Limb (tissue), 2 donors: ENCODE data around the gene IRF5.
"Not testable (repeated sequence)": the region's sequence is repeated elsewhere in the genome, so short reads cannot be mapped to it uniquely, and the experiment has no call there.

Source experiments
- DNase-seq, 2 donors: peaks; one replicate each; pipeline ENCODE4 v3.0.0-alpha.2; 2016; ENCODE audit errors: extremely low spot score in 2 of 2

Gene IRF5

DNA sequence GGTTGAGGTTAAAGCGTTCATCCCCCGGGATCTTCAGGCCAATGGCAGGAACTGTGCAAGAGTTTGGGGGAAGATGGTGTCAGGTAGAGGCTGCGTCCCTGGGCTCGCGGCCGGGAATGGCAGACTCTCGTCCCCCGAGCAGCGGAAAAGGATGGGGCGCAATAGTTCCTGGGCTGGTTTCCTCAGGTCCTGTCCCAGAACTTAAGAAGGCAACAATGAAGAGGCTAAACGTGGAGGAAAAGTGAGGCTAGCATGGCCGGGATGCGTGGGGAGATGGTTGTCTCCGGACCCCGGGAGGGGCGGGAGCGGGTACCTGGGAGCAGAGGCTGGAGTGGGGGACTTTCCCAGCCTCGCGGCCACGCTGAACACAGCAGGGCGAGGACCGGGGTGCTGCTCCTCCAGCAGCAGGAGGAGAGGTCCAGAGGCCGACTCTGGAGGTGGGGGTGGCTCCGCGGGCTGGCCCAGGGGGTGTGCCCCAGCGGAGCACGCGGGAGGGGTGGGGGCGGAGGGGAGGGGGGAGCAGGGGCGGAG is 882 bp downstream of the IRF5 start:
- no peak for DNase-seq

DNA sequence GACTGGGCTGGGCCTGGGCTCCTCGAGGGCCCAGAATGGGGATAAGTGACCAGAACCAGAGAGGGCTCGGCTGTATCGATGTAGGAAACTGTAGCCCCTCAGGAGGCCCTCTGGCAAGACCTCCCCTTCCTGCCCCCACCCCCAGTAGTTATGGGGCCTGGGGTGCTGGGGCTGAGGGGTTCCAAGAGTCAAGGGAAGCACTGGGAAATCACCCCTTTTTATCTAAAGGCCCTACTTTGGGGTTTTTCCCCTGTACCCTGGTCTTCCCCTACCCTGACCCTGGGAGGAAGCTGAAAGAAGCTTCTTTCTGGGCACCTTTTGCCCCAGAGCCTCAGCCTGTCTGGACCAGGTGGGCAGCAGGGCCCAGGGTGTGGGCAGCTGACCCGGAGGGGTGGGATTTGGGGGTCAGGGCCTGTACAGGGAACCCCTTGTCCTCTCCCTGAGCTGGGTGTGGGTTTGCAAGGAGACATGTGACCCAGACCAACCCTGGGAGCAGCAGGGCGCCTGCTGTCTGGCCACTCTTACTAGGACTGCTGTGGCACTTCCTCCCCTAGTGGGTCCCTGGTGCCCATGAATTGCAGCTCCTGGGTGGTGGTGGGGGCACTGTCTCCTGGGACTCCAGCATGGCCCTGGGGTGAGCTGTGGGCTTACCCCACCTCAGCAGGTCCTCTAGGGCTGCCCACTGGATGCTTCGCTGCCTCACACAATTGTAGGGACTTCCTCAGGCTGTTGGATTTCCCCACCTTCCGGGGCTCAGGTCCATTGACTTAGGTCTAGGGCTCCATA is 1.5 kb downstream of the IRF5 start:
- DNase-seq, result no peak

DNA sequence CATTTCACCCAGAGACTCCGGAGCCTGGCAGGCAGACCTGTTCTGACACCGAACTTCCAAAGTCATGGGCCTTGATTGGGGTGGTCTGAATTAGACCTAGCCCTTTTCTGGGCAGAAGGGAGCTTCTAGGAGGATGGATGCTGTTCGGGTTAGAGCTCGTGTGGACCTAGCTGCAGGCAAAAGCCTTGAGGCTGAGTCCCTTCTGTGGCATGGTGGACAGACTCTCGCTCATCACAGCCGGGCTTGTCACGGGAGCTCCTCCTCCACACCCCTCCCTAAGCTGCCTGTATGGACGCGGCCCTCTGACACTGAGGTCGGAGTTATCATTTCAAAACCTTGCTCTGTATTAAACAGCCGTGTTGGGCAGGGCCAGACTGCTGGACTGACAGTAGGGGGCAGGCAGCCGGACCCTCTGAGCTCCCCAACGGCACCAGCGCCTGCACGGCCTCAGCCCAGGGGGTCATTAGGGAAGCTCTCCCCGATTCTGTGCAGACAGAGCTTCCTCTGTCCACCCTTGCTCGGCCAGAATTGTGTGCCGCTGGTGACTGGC is 2.2 kb downstream of the IRF5 start:
- no peak for DNase-seq

DNA sequence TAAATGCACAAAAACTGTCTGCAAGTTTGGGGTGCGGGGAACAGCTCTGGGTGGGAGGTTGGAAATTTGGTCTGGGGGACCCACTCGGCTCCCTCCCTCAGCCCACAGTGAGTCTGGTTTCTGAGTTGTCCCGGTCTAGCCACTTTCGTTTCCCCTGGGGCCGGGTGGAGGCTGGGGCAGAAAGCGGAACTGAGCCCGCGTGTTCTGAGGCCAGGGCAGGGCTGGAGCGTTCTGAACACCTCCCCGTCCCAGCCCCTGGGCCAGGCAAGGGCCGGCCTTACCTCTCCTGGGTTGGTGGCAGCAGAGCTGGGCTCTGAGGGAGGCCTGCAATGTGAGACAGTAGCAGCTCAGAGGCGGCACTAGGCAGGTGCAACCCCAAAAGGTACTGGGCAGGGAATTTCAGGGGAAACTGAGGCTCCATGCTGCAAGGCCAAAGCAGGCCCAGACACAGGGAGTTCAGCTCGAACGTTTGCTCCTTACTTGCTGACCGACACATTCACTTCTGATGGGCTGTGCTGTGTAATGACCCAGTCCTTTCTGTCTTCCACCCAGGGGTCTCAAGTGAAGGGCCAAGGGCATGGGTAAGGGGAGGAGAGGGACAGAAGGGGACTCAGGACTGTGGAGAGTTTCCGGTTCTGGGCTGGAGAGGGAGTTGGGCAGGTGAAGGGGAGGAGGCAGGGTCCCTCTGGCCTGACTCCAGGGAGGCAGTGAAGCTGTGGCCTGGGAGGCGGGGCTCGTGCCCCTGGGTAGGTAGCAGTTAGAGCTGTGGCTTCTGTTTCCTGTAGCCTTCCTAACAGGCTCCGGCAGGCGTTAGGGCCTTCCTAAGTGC is 3.0 kb downstream of the IRF5 start:
- DNase-seq, result no peak

DNA sequence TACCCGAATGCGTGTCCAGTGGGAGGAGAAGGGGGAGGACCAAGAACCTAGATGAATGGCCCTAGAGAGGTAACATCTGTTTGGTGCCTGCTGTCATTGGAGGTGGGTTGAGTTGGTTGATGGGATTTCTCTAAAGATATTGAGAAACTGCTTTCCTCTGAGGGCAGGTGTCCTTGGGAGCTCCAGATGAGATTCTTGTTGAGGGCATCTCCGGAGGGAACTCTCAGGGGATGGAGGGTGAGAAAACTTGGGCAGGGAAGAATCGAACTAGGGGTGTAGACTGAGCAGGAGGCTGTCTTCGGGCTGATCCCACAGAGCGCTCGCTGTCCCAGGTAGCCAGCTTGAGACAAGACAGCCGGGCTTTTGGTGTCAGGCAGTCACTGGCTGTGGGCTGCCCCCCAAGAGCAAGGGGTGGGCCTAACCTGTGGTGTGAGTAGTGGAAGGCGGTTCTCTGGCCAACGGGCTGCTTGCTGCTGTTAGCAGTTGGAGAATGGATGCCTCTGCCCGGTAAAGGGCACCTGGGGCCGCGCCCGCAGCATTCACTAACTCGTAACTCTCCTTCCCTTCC is 3.7 kb downstream of the IRF5 start:
- DNase-seq, result no peak

DNA sequence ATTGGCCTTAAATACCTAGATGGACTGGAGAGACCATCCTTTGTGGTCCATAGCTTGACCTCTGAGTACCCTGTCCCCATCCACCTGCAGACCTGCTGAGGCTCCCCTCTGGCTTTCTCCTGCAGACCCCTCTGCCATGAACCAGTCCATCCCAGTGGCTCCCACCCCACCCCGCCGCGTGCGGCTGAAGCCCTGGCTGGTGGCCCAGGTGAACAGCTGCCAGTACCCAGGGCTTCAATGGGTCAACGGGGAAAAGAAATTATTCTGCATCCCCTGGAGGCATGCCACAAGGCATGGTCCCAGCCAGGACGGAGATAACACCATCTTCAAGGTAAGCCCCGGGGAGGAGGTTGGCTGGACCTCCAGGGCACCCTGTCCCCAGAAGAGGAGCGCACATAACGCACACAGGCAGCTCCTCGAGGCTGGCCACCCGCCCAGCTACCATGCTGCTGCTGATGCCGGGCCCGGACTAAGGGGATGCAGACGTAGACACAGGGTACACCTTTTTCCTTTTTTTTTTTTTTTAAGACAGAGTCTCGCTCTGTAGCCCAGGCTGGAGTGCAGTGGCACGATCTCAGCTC is 4.3 kb downstream of the IRF5 start:
- DNase-seq, result no peak

DNA sequence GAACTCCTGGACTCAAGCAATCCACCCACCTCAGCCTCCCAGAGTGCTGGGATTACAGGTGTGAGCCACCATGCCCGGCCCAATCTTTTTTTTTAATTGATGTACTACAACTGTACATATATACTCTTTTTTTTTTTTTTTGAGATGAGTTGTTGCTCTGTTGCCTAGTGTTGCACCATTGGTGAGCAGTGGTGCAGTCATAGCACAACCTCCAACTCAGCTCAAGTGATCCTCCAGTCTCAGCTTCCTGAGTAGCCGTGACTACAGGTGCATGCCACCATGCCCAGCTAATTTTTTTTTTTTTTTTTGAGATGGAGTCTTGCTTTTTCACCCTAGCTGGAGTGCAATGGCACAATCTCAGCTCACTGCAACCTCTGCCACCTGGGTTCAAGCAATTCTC is 5.5 kb downstream of the IRF5 start:
- DNase-seq, result not testable (repeated sequence)

DNA sequence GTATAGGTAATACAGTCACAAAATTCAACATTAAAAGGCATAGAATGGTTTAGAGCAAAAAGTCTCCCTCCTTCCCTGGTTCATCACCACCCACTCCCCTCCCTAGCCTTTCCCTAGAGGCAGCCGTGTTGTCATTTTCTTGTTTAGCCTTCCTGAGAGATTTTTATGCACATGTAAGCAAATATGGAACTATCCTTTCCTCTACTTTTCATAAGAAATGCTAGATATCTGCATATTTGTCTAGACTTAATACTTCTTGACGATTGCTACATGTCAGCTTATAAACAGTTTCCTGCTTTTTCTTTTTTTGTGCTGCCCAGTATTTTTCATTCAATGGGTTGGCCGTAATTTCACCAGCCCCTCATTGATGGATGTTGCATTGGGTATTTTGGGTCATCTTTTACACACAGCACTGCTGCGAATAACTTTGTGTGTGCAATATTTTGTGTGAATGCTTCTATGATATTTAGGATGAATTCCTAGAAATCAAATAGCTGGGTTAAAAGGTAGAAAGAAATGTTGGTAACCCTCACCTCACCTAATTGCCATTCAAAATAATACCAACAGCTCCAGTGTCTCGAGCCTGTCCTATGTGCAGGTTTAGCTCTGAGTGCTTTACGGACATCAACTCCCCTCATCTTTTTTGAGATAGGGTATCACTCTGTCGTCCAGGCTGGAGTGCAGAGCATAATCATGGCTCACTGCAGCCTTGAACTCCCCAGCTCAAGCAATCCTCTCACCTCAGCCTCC is 6.9 kb downstream of the IRF5 start:
- DNase-seq, result no peak

DNA sequence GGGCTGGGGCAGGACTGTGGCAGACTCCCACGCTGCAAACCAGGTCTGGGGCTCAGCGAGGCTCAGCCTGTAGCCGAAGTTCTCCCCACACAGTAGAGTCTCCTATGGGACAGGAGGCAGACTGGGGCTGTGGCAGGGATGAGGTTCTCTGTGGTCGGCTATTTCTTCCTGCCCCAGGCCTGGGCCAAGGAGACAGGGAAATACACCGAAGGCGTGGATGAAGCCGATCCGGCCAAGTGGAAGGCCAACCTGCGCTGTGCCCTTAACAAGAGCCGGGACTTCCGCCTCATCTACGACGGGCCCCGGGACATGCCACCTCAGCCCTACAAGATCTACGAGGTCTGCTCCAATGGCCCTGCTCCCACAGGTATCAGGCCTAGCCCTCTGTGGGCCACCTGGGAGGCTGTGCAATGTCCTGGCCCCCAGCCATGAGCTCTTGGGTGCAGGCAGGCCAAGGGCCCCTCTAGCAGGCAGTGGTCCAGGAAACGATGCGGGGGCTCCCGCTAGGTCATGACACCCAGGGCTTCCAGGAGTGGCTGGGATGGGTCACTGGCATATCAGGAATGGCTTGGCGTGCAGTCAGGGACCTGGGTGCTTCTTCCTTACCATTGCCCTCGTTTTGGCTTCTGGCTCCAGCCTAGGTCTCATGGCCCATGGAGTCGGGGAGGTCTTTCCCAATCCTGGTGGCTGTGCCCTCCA is 8.1 kb downstream of the IRF5 start:
- DNase-seq, result no peak

DNA sequence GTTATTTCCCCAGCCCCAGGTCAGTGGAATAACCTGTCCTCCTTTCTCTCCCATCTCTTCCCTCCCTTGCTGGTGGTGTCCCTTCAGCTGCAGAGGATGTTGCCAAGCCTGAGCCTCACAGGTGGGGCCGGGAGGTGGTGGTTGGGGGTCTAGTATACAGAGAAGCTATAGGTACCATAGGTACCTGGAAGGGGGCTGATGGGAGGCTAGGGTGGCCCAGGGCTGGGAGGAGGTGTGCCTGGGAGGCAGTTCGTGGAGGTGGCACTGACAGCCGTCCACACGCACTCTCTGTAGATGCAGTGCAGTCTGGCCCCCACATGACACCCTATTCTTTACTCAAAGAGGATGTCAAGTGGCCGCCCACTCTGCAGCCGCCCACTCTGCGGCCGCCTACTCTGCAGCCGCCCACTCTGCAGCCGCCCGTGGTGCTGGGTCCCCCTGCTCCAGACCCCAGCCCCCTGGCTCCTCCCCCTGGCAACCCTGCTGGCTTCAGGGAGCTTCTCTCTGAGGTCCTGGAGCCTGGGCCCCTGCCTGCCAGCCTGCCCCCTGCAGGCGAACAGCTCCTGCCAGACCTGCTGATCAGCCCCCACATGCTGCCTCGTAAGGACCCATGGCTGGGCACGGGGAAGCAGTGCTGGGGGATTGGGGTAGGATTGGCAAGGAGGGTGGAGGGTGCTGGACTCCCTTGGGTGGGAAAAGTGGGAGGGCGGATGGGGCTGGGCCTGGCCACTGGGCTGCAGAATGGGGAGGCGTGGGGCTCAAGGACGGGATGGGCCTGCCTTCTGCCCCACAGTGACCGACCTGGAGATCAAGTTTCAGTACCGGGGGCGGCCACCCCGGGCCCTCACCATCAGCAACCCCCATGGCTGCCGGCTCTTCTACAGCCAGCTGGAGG is 9.5 kb downstream of the IRF5 start:
- DNase-seq, result no peak

DNA sequence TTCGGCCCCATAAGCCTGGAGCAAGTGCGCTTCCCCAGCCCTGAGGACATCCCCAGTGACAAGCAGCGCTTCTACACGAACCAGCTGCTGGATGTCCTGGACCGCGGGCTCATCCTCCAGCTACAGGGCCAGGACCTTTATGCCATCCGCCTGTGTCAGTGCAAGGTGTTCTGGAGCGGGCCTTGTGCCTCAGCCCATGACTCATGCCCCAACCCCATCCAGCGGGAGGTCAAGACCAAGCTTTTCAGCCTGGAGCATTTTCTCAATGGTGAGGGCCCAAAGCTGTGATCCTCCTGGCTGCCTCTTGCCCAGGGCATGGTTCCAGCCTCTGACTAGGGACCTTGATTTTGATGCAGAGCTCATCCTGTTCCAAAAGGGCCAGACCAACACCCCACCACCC is 10.1 kb downstream of the IRF5 start:
- DNase-seq, result no peak

DNA sequence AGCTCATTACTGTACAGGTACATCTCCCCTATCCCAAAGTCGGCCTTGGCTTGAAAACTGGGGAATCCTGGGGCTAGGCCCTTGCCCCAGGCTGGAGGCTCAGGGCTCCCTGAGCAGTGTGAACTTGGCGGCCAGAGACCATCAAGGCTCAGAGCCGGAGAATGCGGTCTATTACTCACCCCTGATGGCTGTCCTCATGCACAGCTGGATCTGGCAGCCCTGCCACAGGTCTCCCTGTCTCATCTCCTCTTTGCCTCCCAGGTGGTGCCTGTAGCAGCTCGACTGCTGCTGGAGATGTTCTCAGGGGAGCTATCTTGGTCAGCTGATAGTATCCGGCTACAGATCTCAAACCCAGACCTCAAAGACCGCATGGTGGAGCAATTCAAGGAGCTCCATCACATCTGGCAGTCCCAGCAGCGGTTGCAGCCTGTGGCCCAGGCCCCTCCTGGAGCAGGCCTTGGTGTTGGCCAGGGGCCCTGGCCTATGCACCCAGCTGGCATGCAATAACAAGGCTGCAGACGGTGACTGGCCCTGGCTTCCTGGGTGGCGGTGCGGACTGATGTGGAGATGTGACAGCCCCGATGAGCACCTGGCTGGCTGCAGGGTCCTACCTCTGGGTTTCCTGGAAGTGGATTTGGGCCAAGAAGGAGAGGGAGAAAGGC is 10.7 kb downstream of the IRF5 start:
- DNase-seq, result no peak

DNA sequence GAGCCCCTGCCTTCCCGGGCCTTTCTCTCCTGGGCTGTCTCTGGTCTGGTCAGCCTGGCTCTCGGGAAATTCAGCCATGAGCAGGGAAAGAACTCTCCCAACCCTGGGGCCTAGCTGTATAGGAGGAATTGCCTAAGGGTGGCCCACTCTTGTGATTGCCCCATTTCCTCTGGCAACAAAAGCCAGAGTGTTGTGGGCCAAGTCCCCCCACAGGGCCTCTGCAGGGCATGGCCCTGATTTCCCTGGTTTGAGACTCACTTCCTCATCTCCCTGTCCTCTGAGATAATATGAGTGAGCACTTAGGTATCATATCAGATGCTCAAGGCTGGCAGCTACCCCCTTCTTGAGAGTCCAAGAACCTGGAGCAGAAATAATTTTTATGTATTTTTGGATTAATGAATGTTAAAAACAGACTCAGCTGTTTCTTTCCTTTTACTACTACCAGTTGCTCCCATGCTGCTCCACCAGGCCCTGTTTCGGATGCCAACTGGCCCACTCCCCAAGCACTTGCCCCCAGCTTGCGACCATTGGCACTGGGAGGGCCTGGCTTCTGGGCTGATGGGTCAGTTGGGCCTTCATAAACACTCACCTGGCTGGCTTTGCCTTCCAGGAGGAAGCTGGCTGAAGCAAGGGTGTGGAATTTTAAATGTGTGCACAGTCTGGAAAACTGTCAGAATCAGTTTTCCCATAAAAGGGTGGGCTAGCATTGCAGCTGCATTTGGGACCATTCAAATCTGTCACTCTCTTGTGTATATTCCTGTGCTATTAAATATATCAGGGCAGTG is 11.4 kb downstream of the IRF5 start:
- DNase-seq, result no peak

DNA sequence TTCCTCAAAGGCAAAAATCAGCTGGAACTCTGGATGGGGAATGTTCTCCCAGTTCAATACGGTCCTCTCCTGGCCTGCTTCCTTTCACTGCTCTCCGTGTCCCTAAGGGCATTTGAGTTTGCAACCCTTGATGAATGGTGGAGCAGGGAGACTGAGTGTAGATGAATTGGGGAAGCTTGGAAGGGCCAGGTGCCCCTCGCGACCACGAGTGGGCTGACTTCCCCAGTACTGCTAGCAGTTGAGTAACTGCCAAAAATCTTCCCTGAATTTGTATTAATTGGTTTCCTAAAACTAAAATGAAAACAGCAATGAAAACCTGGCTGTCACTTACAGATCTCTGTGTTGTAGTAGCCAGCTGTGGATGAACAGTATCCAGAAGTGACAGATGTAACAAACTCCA is 13.6 kb downstream of the IRF5 start:
- no peak for DNase-seq

DNA sequence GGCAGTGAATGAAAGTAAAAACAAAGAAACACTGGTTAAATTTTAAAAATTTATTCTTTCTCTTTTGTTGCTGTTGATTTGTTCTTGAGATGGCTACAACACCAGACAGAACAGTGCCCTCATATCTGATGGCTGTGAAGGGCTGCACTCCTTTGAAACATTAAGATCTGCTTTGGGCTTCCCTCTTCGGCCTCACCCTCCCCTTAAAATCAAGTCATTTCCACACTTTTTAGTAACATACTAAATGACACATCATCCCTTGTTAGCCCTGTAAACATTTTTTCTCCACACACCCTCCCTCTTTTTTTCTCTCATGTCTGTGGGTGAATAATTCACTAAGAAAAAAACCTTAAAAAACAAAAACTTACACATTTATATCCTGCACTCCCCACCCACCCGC is 16.4 kb downstream of the IRF5 start:
- no peak for DNase-seq

DNA sequence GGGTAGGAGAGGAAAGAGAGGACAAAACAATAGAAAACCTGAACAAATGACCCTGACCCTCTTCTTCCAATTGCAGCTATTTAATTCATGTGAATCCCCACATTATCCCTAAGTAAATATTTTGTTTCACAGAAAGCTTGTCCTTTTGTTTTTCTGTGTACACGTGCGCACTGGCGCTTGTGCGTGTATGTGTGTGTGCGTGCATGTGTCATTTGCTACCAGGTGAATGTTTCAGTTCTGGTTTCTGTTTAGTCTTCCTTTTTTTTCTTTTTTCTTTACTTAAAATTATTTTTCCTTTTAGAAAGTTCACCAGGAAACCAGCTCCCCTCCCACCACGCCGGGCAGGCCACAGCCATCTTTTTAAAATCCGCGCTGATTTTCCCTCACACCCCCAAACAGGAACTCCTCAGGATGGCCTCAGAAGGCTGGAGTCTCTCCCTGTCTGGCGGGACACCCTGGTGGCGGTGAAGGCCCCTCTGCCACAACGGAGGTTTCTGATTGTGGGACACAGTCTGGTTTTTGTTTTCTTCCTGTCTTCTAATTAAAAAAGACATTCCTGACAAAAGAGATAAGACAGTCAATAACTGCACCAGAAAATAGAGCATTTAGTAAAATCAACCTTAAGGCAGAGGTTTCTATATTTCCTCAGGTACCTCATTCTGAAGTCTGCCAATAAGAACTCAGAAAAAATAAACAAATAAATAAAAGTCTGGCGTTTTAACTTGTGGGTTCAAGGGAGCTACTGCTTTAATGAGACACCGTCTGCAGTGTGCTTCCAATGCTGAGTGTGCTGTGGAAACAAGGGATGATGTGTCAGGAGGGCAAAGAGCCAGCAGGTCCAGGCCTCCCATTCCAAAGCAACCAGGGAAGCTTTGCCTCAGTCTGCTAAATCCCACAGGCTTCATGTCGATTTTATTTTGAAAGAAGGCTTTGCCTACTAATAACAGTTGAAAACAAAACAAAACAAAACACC is 17.4 kb downstream of the IRF5 start:
- DNase-seq, result no peak

DNA sequence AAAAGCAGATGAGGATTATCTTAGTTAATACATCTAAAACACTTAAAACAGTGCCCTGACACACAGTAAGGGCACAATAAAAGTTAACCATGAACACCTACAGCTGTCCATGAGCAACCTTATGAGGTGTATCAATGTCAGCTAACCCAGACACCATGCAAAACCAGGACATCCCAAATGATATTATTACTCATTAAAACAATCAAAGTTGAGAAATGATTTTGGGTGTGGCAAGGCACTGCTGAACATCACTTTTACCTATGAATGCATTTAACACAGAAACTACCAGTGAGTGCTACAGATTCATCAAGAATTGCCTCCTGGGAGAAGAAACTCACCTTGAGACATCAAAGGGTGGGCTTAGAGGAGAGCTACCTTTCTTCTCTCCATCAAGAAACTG is 18.3 kb downstream of the IRF5 start:
- DNase-seq, result no peak
